SJCRH30 (cell line): Measurements from ENCODE around the gene ALG9. TPM values are rescaled to one million over a fixed set of nuclear protein-coding genes. Genes with fewer than 3 reads are reported as not detected.
"Not testable (repeated sequence)": the region's sequence is repeated elsewhere in the genome, so short reads cannot be mapped to it uniquely, and the experiment has no call there.

Source experiments
- DNase-seq, 2 experiments: peaks; one replicate each; pipeline ENCODE4 v3.0.0-alpha.2; 2015 to 2020
- H3K27ac ChIP-seq: fragments of 250-450 bp; sonication (Bioruptor Pico); 2 replicates; pipeline ENCODE4 v1.5.1; 2020; ENCODE audit warnings: mild to moderate bottlenecking, moderate library complexity
- H3K27me3 ChIP-seq: fragments of 250-450 bp; sonication (Bioruptor Pico); 2 replicates; pipeline ENCODE4 v1.5.1; 2020; ENCODE audit warnings: mild to moderate bottlenecking, moderate library complexity
- H3K36me3 ChIP-seq: fragments of 250-450 bp; sonication (Bioruptor Pico); 2 replicates; pipeline ENCODE4 v1.5.1; 2020; ENCODE audit warnings: mild to moderate bottlenecking, moderate library complexity
- H3K4me1 ChIP-seq: fragments of 250-450 bp; sonication (Bioruptor Pico); 2 replicates; pipeline ENCODE4 v1.5.1; 2020; ENCODE audit warnings: mild to moderate bottlenecking, moderate library complexity
- H3K4me3 ChIP-seq: fragments of 250-450 bp; sonication (Bioruptor Pico); 2 replicates; pipeline ENCODE4 v1.5.1; 2020; ENCODE audit warnings: mild to moderate bottlenecking, moderate library complexity
- H3K9me3 ChIP-seq: fragments of 250-450 bp; sonication (Bioruptor Pico); replicated peaks from 2 replicates; pipeline ENCODE4 v1.5.1; 2020; ENCODE audit warnings: mild to moderate bottlenecking, moderate library complexity
- total RNA-seq: library from RNA; depleted of rRNA; stranded (reverse); fragments of >200 nt; shearing (Covaris generic); gene quantifications from 2 replicates; pipeline ENCODE4 v1.2.3, GENCODE V29; 2014

Gene ALG9
- total RNA-seq, 1 experiment from 2014 or later = 31.4 TPM

DNA sequence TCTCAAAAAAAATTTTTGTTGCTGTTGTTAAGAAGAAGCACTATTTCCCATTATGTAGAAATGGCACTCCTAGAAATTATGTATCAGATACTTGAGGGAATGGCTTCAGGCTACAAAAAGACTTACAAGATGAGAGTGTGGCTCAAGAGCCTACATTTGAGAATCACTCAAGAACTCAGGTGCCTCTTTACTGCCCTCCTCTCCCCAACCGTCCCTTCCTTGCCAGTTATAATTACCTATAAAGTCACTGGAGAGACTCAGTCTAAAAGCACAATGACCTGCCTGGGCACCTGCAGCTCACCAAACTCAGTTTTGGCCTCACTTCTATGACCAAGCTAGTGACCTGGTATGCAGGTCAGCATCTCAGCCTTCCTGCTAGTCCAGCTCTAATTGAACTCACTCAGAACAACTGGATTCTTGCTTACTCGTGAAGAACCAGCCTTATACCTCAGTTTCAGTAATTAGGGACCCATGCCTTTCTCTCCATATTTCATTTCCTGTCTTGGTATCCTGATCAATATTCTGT lies 63.3 kb downstream of the ALG9 start:
- H3K36me3 ChIP-seq = no peaks in the 10 kb centered on the region
- H3K27ac ChIP-seq = no peak overlapping the region
- no peaks in the 10 kb centered on the region for H3K9me3 ChIP-seq

DNA sequence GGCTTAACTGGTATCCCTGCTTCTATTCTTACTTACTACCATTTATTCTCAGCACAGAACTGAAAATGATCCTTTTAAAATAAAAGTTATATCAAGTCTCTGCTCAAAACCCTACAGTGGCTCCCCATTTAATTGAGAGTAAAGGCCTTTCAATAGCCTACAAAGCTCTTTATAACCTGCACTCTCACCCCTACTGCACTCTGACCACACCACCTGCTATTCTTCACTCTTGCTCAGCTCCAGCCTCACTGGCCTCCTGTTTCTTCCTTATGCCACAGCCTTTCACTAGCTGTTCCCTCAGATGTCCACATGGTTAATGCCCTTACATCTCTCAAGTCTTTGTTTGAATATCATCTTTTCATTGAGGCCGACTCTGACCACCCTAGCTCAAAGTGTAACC lies 64.3 kb downstream of the ALG9 start:
- Histone ChIP-seq H3K36me3 (no peaks in the 10 kb centered on the region), H3K27me3 (no peaks in the 10 kb centered on the region), H3K9me3 (no peaks in the 10 kb centered on the region), H3K4me3 (no peak overlapping the region), H3K27ac (no peak overlapping the region), H3K4me1 (no peaks in the 10 kb centered on the region)
- DNase-seq = no peak

More for the DNA sequence above, 63.3 kb downstream of the ALG9 start:
- no peak overlapping the region for H3K4me3 ChIP-seq
- H3K27me3 ChIP-seq = no peaks in the 10 kb centered on the region
- DNase-seq = no peak
- no peaks in the 10 kb centered on the region for H3K4me1 ChIP-seq

- Histone ChIP-seq H3K4me1 (no peaks in the 10 kb centered on the region), H3K4me3 (no peak overlapping the region), H3K9me3 (no peaks in the 10 kb centered on the region; the same call in 1 of the 2 replicates), H3K27me3 (no peaks in the 10 kb centered on the region), H3K27ac (no peak overlapping the region), H3K36me3 (no peaks in the 10 kb centered on the region)
- DNase-seq = no peak
These were observed 70.2 kb downstream of the ALG9 start for GRCh38 chr11:111801135-111801534.

DNA sequence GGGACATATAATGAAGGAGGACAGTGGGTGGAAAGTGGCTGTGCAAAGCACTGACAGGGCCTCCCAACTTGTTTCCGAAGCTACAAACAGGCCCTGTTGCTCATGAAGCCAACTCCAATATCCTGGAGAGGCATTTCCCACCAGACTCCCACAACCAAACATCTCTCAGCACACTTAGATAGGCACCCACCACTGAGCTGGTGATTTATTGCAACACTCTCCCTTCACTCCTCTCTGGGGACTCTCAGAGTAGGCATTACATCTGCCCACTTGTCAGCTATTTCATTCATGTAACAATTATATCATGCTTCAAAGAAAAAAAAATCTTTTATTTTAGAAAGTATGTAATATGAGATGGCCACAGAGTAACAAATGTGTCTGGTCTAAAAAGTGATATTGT lies 73.1 kb downstream of the ALG9 start:
- DNase-seq = no peak
- no peak overlapping the region for H3K27ac ChIP-seq
- H3K9me3 ChIP-seq = no peaks in the 10 kb centered on the region; the same call in 1 of the 2 replicates
- H3K27me3 ChIP-seq = no peaks in the 10 kb centered on the region
- H3K4me1 ChIP-seq = no peaks in the 10 kb centered on the region
- H3K4me3 ChIP-seq = no peak overlapping the region
- H3K36me3 ChIP-seq = no peaks in the 10 kb centered on the region

- no peaks in the 10 kb centered on the region for H3K4me1 ChIP-seq
- no peak overlapping the region for H3K4me3 ChIP-seq
- H3K27ac ChIP-seq = no peak overlapping the region
- no peaks in the 10 kb centered on the region; the same call in 1 of the 2 replicates for H3K9me3 ChIP-seq
- no peaks in the 10 kb centered on the region for H3K27me3 ChIP-seq
- DNase-seq = peak in 1 of 2 experiments; percentile 17
- no peaks in the 10 kb centered on the region for H3K36me3 ChIP-seq
These were observed 74.2 kb downstream of the ALG9 start for GRCh38 chr11:111797145-111797581.

DNA sequence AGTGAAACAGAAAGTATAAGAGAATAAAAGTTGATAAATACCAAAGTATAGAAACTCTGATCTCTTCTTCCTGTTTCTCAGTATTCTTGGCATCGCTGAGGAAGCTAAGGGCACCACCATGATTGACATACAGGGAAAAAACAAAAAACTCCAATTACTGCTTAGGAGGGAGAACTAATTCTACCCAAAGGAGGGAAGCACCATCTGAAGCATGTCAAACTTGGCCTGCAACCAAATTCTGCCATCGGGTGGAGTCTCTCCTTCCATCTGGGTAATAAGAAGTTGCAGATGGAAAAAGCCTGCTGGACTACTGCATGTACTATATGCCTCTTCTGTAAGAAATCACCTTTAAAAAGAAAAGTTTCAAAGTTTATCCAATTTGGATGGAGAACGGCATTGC lies 74.7 kb downstream of the ALG9 start:
- DNase-seq = no peak
- no peak overlapping the region for H3K4me3 ChIP-seq
- no peaks in the 10 kb centered on the region for H3K27me3 ChIP-seq
- H3K9me3 ChIP-seq = no peaks in the 10 kb centered on the region; the same call in 1 of the 2 replicates
- H3K36me3 ChIP-seq = no peaks in the 10 kb centered on the region
- H3K4me1 ChIP-seq = no peaks in the 10 kb centered on the region
- no peak overlapping the region for H3K27ac ChIP-seq

- H3K36me3 ChIP-seq = no peaks in the 10 kb centered on the region
- H3K9me3 ChIP-seq = no peaks in the 10 kb centered on the region; the same call in 1 of the 2 replicates
- no peak overlapping the region for H3K27ac ChIP-seq
- no peaks in the 10 kb centered on the region for H3K27me3 ChIP-seq
- H3K4me3 ChIP-seq = no peak overlapping the region
- no peak for DNase-seq
- no peaks in the 10 kb centered on the region for H3K4me1 ChIP-seq
These were observed 75.9 kb downstream of the ALG9 start for GRCh38 chr11:111795334-111795985.

DNA sequence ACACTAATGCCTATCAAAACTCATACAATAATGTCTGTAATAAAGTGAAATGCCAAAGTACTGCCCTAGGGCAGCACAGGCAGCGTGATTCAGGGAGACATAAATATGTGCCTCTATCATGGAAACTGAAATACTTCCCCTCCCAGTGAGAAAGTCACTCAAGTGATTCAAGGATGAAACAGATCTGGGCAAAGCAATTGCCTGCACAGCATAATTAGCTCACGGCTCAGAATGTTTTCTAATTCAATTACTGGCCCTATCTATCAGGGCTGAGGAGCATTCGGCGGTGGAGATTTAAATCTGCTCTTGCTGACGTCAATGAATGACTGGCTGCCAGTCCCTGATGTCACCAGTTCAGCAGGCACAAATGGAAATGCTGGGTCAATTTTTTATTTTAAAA lies 77.5 kb downstream of the ALG9 start:
- Histone ChIP-seq H3K9me3 (no peaks in the 10 kb centered on the region; the same call in 1 of the 2 replicates), H3K36me3 (no peaks in the 10 kb centered on the region), H3K27me3 (no peaks in the 10 kb centered on the region), H3K4me1 (no peaks in the 10 kb centered on the region), H3K27ac (no peak overlapping the region), H3K4me3 (no peak overlapping the region)
- no peak for DNase-seq

GRCh38 chr11:111792955-111793500 lies 78.4 kb downstream of the ALG9 start:
- H3K4me1 ChIP-seq = no peaks in the 10 kb centered on the region
- H3K36me3 ChIP-seq = no peaks in the 10 kb centered on the region
- no peaks in the 10 kb centered on the region; the same call in 1 of the 2 replicates for H3K9me3 ChIP-seq
- no peaks in the 10 kb centered on the region for H3K27me3 ChIP-seq
- no peak for DNase-seq
- no peak overlapping the region for H3K27ac ChIP-seq
- H3K4me3 ChIP-seq = no peak overlapping the region

GRCh38 chr11:111792314-111792713 lies 79.1 kb downstream of the ALG9 start:
- Histone ChIP-seq H3K4me3 (no peak overlapping the region), H3K27me3 (no peaks in the 10 kb centered on the region), H3K9me3 (no peaks in the 10 kb centered on the region; the same call in 1 of the 2 replicates), H3K36me3 (no peaks in the 10 kb centered on the region), H3K4me1 (no peaks in the 10 kb centered on the region), H3K27ac (no peak overlapping the region)
- DNase-seq = no peak

- Histone ChIP-seq H3K9me3 (no peaks in the 10 kb centered on the region), H3K36me3 (no peaks in the 10 kb centered on the region), H3K27me3 (no peaks in the 10 kb centered on the region), H3K4me3 (no peak overlapping the region), H3K4me1 (no peaks in the 10 kb centered on the region), H3K27ac (no peak overlapping the region)
- DNase-seq = no peak
These were observed 82.9 kb downstream of the ALG9 start for GRCh38 chr11:111788464-111788863.

DNA sequence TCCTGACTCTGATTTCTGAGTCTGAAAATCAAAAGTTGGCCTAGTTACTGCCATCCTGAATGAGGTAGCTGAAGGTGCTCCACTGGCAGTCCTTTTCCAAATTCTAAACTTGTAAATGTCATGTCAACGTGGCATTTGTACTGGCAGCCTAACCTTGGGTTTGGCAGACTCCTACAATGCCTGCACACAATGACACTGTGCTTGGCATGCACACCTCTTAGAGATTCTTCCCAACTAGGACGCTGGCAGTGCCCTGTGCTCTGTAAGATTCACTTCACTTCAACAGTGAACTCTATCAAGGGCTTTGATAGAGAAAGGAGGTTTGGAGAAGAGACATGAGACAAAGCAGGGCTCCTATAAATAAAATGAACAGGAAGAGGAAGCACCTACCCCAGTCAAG lies 83.3 kb downstream of the ALG9 start:
- H3K9me3 ChIP-seq = no peaks in the 10 kb centered on the region
- H3K27me3 ChIP-seq = no peaks in the 10 kb centered on the region
- no peak overlapping the region for H3K27ac ChIP-seq
- H3K36me3 ChIP-seq = no peaks in the 10 kb centered on the region
- H3K4me1 ChIP-seq = no peaks in the 10 kb centered on the region
- H3K4me3 ChIP-seq = no peak overlapping the region
- DNase-seq = no peak

- H3K36me3 ChIP-seq = no peaks in the 10 kb centered on the region
- H3K4me1 ChIP-seq = no peaks in the 10 kb centered on the region
- H3K27ac ChIP-seq = no peak overlapping the region
- H3K27me3 ChIP-seq = no peaks in the 10 kb centered on the region
- no peak for DNase-seq
- no peak overlapping the region for H3K4me3 ChIP-seq
- H3K9me3 ChIP-seq = no peaks in the 10 kb centered on the region
These were observed 85.4 kb downstream of the ALG9 start for GRCh38 chr11:111785886-111786412.

DNA sequence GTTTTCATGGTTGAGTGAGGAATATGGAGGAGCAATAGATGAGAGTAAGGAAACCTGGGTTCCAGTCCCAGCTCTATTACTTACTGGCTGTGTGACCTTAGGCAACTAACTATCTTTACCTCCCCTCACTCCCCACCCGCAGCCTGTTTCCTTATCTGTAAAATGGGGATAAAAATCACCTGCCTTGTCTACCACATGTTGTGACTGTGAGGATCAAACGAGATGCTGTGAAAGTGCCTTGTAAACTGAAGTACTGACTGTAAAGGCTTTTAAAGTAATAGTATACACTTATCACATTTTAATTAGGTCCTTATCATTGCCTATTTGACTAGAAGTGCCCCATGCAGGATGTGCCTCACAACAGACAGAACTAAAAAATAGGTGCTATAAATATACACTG lies 86.3 kb downstream of the ALG9 start:
- H3K27ac ChIP-seq = no peak overlapping the region
- no peak overlapping the region for H3K4me3 ChIP-seq
- H3K9me3 ChIP-seq = no peaks in the 10 kb centered on the region
- no peak for DNase-seq
- H3K27me3 ChIP-seq = no peaks in the 10 kb centered on the region
- H3K4me1 ChIP-seq = no peaks in the 10 kb centered on the region
- H3K36me3 ChIP-seq = no peaks in the 10 kb centered on the region

DNA sequence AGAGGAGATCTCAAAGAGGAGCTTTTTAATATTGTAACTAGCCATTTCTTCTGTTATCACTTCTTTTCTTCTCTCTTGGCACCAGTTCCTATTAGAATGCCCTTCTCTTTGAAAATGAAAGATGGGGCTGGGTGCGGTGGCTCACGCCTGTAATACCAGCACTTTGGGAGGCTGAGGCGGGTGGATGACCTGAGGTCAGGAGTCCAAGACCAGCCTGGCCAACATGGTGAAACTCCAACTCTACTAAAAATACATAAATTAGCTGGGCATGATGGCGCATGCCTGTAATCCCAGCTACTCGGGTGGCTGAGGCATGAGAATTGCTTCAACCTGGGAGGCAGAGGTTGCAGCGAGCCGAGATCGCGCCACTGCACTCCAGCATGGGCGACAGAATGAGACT lies 87.1 kb downstream of the ALG9 start:
- H3K4me3 ChIP-seq, H3K4me1 ChIP-seq, H3K27me3 ChIP-seq, H3K9me3 ChIP-seq, H3K36me3 ChIP-seq, H3K27ac ChIP-seq, DNase-seq: not testable (repeated sequence)
